NB4 (cell line): ENCODE measurements around the gene COX10.

Experiments used
- CTCF ChIP-seq: IDR thresholded peaks from one replicate; pipeline ENCODE4 v1.5.1; 2012; ENCODE audit warnings: low read depth, low read length
- POLR2A ChIP-seq: IDR thresholded peaks from 2 replicates; pipeline ENCODE4 v1.6.1; 2011; ENCODE audit warnings: mild to moderate bottlenecking; ENCODE audit not compliant: insufficient read length; ENCODE audit errors: extremely low read depth
- TF ChIP-seq, protein P1 (sequence below): IDR thresholded peaks from 2 replicates; pipeline ENCODE4 v1.6.1; 2011; ENCODE audit warnings: low read depth, low read length

DNA sequence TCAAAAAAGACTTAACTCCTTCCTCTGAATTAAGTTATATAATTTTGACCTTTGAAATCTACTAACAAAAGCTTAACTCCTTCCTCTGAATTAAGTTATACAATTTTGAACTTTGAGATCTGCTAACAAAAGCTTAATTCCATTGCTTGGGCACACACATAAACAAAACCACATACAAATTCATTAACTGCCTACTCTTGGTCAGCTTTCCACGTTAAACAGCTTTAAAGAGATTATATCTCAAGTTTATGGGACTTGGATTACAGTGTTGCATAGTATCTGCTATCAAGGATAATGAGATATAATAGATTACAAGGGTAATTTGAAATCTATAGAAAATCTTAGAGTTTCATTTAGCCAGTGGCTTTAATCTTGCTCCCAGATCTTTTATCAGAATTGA, 23.5 kb downstream of the COX10 start:
- TF ChIP-seq CTCF: no peak
- no peak for TF ChIP-seq POLR2A
- TF ChIP-seq, protein P1, sequence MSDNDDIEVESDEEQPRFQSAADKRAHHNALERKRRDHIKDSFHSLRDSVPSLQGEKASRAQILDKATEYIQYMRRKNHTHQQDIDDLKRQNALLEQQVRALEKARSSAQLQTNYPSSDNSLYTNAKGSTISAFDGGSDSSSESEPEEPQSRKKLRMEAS: no peak
